Measurements from ENCODE around the gene SPATA16. TPM values are rescaled to one million over a fixed set of nuclear protein-coding genes. Genes with fewer than 3 reads are reported as not detected.

The SPATA16 gene
- total RNA-seq, 4 donors from 2014 or later: not detected

- no peak overlapping the region for H3K4me3 ChIP-seq
- H3K27ac ChIP-seq: no peak overlapping the region
- WGBS: 76% methylated on average over 3 of the region's 3 CpGs
- no peaks in the 10 kb centered on the region for H3K36me3 ChIP-seq
- TF ChIP-seq EP300 (IDR thresholded peaks at IDR 0.05) (no peak), CTCF (IDR thresholded peaks at IDR 0.05) (no peak), POLR2A (IDR thresholded peaks at IDR 0.05) (no peak), POLR2AphosphoS5 (IDR thresholded peaks at IDR 0.05) (no peak)
- H3K4me1 ChIP-seq: no peaks in the 10 kb centered on the region
- no peaks in the 10 kb centered on the region for H3K27me3 ChIP-seq
- H3K9me3 ChIP-seq: peaks cover 3% of the 10 kb centered on the region
- DNase-seq (ENCODE audit: low spot score in 2 of 2): no peak
These were observed 159.5 kb downstream of the SPATA16 start for GRCh38 chr3:172981407-172981983.

GRCh38 chr3:172980849-172981248, 160.2 kb downstream of the SPATA16 start:
- Histone ChIP-seq H3K9me3 (peaks cover 3% of the 10 kb centered on the region), H3K4me1 (no peaks in the 10 kb centered on the region), H3K4me3 (no peak overlapping the region), H3K27ac (no peak overlapping the region), H3K27me3 (no peaks in the 10 kb centered on the region), H3K36me3 (no peaks in the 10 kb centered on the region)
- WGBS: 79% methylated on average over 8 of the region's 8 CpGs
- DNase-seq (ENCODE audit: low spot score in 2 of 2): no peak
- no peak for TF ChIP-seq POLR2AphosphoS5 (IDR thresholded peaks at IDR 0.05)

GRCh38 chr3:172977696-172978095, 163.3 kb downstream of the SPATA16 start:
- no peak for TF ChIP-seq EP300 (IDR thresholded peaks at IDR 0.05)
- TF ChIP-seq POLR2A (IDR thresholded peaks at IDR 0.05): no peak
- no peak for TF ChIP-seq CTCF (IDR thresholded peaks at IDR 0.05)
- no peak for TF ChIP-seq POLR2AphosphoS5 (IDR thresholded peaks at IDR 0.05)
- H3K36me3 ChIP-seq: no peaks in the 10 kb centered on the region
- 85% methylated on average over 1 of the region's 1 CpG for WGBS
- no peaks in the 10 kb centered on the region for H3K27me3 ChIP-seq
- no peak overlapping the region for H3K4me3 ChIP-seq
- no peak overlapping the region for H3K27ac ChIP-seq
- no peak for DNase-seq (ENCODE audit: low spot score in 2 of 2)
- H3K4me1 ChIP-seq: no peaks in the 10 kb centered on the region
- peaks cover 3% of the 10 kb centered on the region for H3K9me3 ChIP-seq

- DNase-seq (ENCODE audit: low spot score in 2 of 2): no peak
- WGBS: 86% methylated on average over 3 of the region's 3 CpGs
- H3K27ac ChIP-seq: no peak overlapping the region
- H3K27me3 ChIP-seq: no peaks in the 10 kb centered on the region
- no peak overlapping the region for H3K4me3 ChIP-seq
- no peaks in the 10 kb centered on the region for H3K36me3 ChIP-seq
- H3K4me1 ChIP-seq: no peaks in the 10 kb centered on the region
- H3K9me3 ChIP-seq: peaks cover 3% of the 10 kb centered on the region
- TF ChIP-seq POLR2AphosphoS5 (IDR thresholded peaks at IDR 0.05): no peak
- no peak for TF ChIP-seq EP300 (IDR thresholded peaks at IDR 0.05)
- TF ChIP-seq CTCF (IDR thresholded peaks at IDR 0.05): no peak
- no peak for TF ChIP-seq POLR2A (IDR thresholded peaks at IDR 0.05)
These were observed 166.1 kb downstream of the SPATA16 start for GRCh38 chr3:172974969-172975368.

- H3K4me3 ChIP-seq: no peak overlapping the region
- TF ChIP-seq EP300 (IDR thresholded peaks at IDR 0.05) (no peak), CTCF (IDR thresholded peaks at IDR 0.05) (no peak), POLR2A (IDR thresholded peaks at IDR 0.05) (no peak), POLR2AphosphoS5 (IDR thresholded peaks at IDR 0.05) (no peak)
- WGBS: 55% methylated on average over 2 of the region's 2 CpGs
These were observed 167.2 kb downstream of the SPATA16 start for GRCh38 chr3:172973799-172974198.

GRCh38 chr3:172972717-172973116, 168.3 kb downstream of the SPATA16 start:
- H3K27ac ChIP-seq: no peak overlapping the region
- 90% methylated on average over 5 of the region's 5 CpGs for WGBS
- H3K36me3 ChIP-seq: no peaks in the 10 kb centered on the region
- no peaks in the 10 kb centered on the region for H3K9me3 ChIP-seq
- H3K27me3 ChIP-seq: no peaks in the 10 kb centered on the region
- no peak for DNase-seq (ENCODE audit: low spot score in 2 of 2)
- no peaks in the 10 kb centered on the region for H3K4me1 ChIP-seq
- no peak overlapping the region for H3K4me3 ChIP-seq
- TF ChIP-seq CTCF (IDR thresholded peaks at IDR 0.05) (no peak), POLR2A (IDR thresholded peaks at IDR 0.05) (no peak), EP300 (IDR thresholded peaks at IDR 0.05) (no peak), POLR2AphosphoS5 (IDR thresholded peaks at IDR 0.05) (no peak)

More at GRCh38 chr3:172973799-172974198, 167.2 kb downstream of the SPATA16 start:
- no peaks in the 10 kb centered on the region for H3K36me3 ChIP-seq
- no peak overlapping the region for H3K27ac ChIP-seq
- peaks cover 2% of the 10 kb centered on the region for H3K9me3 ChIP-seq
- no peaks in the 10 kb centered on the region for H3K27me3 ChIP-seq
- H3K4me1 ChIP-seq: no peaks in the 10 kb centered on the region
- no peak for DNase-seq (ENCODE audit: low spot score in 2 of 2)

All from suprapubic skin (tissue), 4 donors.